SK-N-SH (cell line): ENCODE results near the gene KRT17. TPM values are rescaled to one million over a fixed set of nuclear protein-coding genes. Genes with fewer than 3 reads are reported as not detected.

Experiments used
- CTCF ChIA-PET: fragments of 300-600, 350-600 bp; formaldehyde crosslinking; extraction: SDS; loops from one replicate; lab custom pipeline; 2021; lab: Yijun Ruan, JAX
- POLR2A ChIA-PET: fragments of 350-600 bp; sonication (Branson Sonifier 250); formaldehyde crosslinking; extraction: SDS; loops from one replicate; lab custom pipeline; 2020; ENCODE audit warnings: antibody characterized with exemption, inconsistent platforms; lab: Yijun Ruan, JAX
- DNase-seq: peaks from one replicate; pipeline ENCODE4 v3.0.0; 2012
- H2AFZ ChIP-seq: fragments of 200-600 bp; sonication (generic); 2 replicates; pipeline ENCODE4 v1.8.1; 2016; ENCODE audit warnings: antibody characterized with exemption, mild to moderate bottlenecking, low read depth
- H3F3A ChIP-seq: fragments of 200-600 bp; sonication (generic); replicated peaks from 2 replicates; pipeline ENCODE3; 2016; ENCODE audit warnings: antibody characterized with exemption, mild to moderate bottlenecking; ENCODE audit not compliant: insufficient read depth
- H3K27ac ChIP-seq, 2 experiments: fragments of 200-500 bp in 1 of 2; fragments of 200-600 bp in 1 of 2; sonication (Bioruptor generic) in 1 of 2; sonication (generic), shearing (Covaris generic) in 1 of 2; 2 replicates each; pipeline versions ENCODE4 v1.5.1 to v1.6.1; 2014 to 2016; ENCODE audit warnings: low read depth in 2 of 2, inconsistent platforms in 1 of 2, low read length in 1 of 2, mild to moderate bottlenecking in 1 of 2, mixed read lengths in 1 of 2
- H3K27me3 ChIP-seq: fragments of 200-600 bp; sonication (generic), shearing (Covaris generic); 2 replicates; pipeline ENCODE4 v1.6.1; 2016; ENCODE audit warnings: mixed run types; ENCODE audit not compliant: insufficient read depth
- H3K36me3 ChIP-seq, 2 experiments: fragments of 200-500 bp in 1 of 2; fragments of 200-600 bp in 1 of 2; sonication (Bioruptor generic) in 1 of 2; sonication (generic) in 1 of 2; replicated peaks in 1 of 2; 2 replicates each; pipeline versions ENCODE3 to v1.5.1; 2014 to 2016; ENCODE audit warnings: low read length in 1 of 2, mild to moderate bottlenecking in 1 of 2; ENCODE audit not compliant: insufficient read depth in 2 of 2, control insufficient read depth in 1 of 2
- H3K4me1 ChIP-seq, 2 experiments: fragments of 200-500 bp in 1 of 2; fragments of 200-600 bp in 1 of 2; sonication (Bioruptor generic) in 1 of 2; sonication (generic), shearing (Covaris generic) in 1 of 2; 2 replicates each; pipeline versions ENCODE4 v1.5.1 to v1.6.1; 2014 to 2016; ENCODE audit warnings: low read depth in 1 of 2, low read length in 1 of 2, mixed run types in 1 of 2; ENCODE audit not compliant: insufficient read depth in 2 of 2, control insufficient read depth in 1 of 2
- H3K4me2 ChIP-seq: fragments of 200-600 bp; sonication (generic), shearing (Covaris generic); 2 replicates; pipeline ENCODE4 v1.6.1; 2017; ENCODE audit warnings: mixed run types
- H3K4me3 ChIP-seq, 2 experiments: fragments of 200-500 bp in 1 of 2; fragments of 200-600 bp in 1 of 2; sonication (Bioruptor generic) in 1 of 2; sonication (generic), shearing (Covaris generic) in 1 of 2; 2 replicates each; pipeline versions ENCODE4 v1.5.1 to v1.8.1; 2014 to 2016; ENCODE audit warnings: low read depth in 2 of 2, inconsistent platforms in 1 of 2, low read length in 1 of 2, mild to moderate bottlenecking in 1 of 2, mixed read lengths in 1 of 2, moderate library complexity in 1 of 2
- H3K79me2 ChIP-seq: fragments of 200-600 bp; sonication (generic); 2 replicates; pipeline ENCODE4 v1.8.1; 2017; ENCODE audit warnings: mild to moderate bottlenecking; ENCODE audit not compliant: insufficient read depth
- H3K9ac ChIP-seq: fragments of 200-600 bp; sonication (generic); 2 replicates; pipeline ENCODE4 v1.6.1; 2017; ENCODE audit warnings: mixed run types
- H3K9me2 ChIP-seq: fragments of 200-600 bp; sonication (generic); 2 replicates; pipeline ENCODE4 v1.6.1; 2017; ENCODE audit warnings: mixed run types
- H3K9me3 ChIP-seq: fragments of 200-600 bp; sonication (generic); 2 replicates; pipeline ENCODE4 v1.6.1; 2017; ENCODE audit warnings: mixed run types, mild to moderate bottlenecking, moderate library complexity
- H4K20me1 ChIP-seq: fragments of 200-600 bp; sonication (generic); 2 replicates; pipeline ENCODE4 v1.6.1; 2017; ENCODE audit warnings: mild to moderate bottlenecking, mixed run types; ENCODE audit not compliant: insufficient read depth
- EP300 ChIP-seq, 2 experiments: IDR thresholded peaks; 2 replicates each; pipeline versions ENCODE4 v1.4.0 to v1.6.1; 2012; ENCODE audit warnings: borderline replicate concordance in 1 of 2, low read depth in 1 of 2, low read length in 1 of 2
- FOXJ3 ChIP-seq: sonication (generic); formaldehyde crosslinking; IDR thresholded peaks from 2 replicates; pipeline ENCODE4 v1.5.1; 2020; ENCODE audit warnings: mild to moderate bottlenecking, missing genetic modification reagents
- FOXM1 ChIP-seq: IDR thresholded peaks from 2 replicates; pipeline ENCODE4 v1.4.0; 2012; ENCODE audit warnings: low read depth, mild to moderate bottlenecking
- GABPA ChIP-seq: IDR thresholded peaks from 2 replicates; pipeline ENCODE4 v1.4.0; 2012; ENCODE audit warnings: low read depth, mild to moderate bottlenecking
- GATA2 ChIP-seq: sonication (generic); formaldehyde crosslinking; IDR thresholded peaks from 2 replicates; pipeline ENCODE4 v1.5.0; 2020; ENCODE audit warnings: mild to moderate bottlenecking, missing genetic modification reagents
- IRF3 ChIP-seq: fragments of 150-350 bp; IDR thresholded peaks from 2 replicates; pipeline ENCODE4 v1.6.1; 2016; ENCODE audit warnings: mild to moderate bottlenecking, low read depth, low read length
- POLR2AphosphoS5 ChIP-seq: IDR thresholded peaks from 2 replicates; pipeline ENCODE4 v1.6.1; 2012; ENCODE audit warnings: low read depth, low read length
- RAD21 ChIP-seq: IDR thresholded peaks from 2 replicates; pipeline ENCODE4 v1.6.1; 2012; ENCODE audit warnings: mild to moderate bottlenecking, low read length
- RCOR1 ChIP-seq: fragments of 150-350 bp; IDR thresholded peaks from 2 replicates; pipeline ENCODE4 v1.6.1; 2017; ENCODE audit warnings: antibody characterized with exemption, low read length
- TAF1 ChIP-seq: IDR thresholded peaks from 2 replicates; pipeline ENCODE4 v1.6.1; 2012; ENCODE audit warnings: low read depth, mild to moderate bottlenecking, low read length, moderate library complexity, borderline replicate concordance
- TCF12 ChIP-seq: IDR thresholded peaks from 2 replicates; pipeline ENCODE4 v1.4.0; 2012
- TEAD4 ChIP-seq: IDR thresholded peaks from 2 replicates; pipeline ENCODE4 v1.4.0; 2012; ENCODE audit warnings: mild to moderate bottlenecking, borderline replicate concordance; ENCODE audit not compliant: insufficient read depth
- WGBS: methylation state at CpG from one replicate; pipeline ENCODE4 v1.1.6; 2017; ENCODE audit warnings: low lambda C conversion rate; 5-methylcytosine and 5-hydroxymethylcytosine counted together
- polyA plus RNA-seq, 3 experiments: library from polyadenylated mRNA; depleted of rRNA; stranded (reverse); fragments of >200 nt; gene quantifications; 2 replicates each; pipeline ENCODE4 v1.2.3, GENCODE V29; 2012
- TF ChIP-seq, protein P1 (sequence below): IDR thresholded peaks from 2 replicates; pipeline ENCODE4 v1.4.0; 2012; ENCODE audit warnings: low read depth, borderline replicate concordance
- TF ChIP-seq, protein P2 (sequence below): fragments of 150-350 bp; IDR thresholded peaks from 2 replicates; pipeline ENCODE4 v1.6.1; 2017; ENCODE audit warnings: antibody characterized with exemption, low read length, low read depth, borderline replicate concordance
- TF ChIP-seq, protein P3 (sequence below): IDR thresholded peaks from 2 replicates; pipeline ENCODE4 v1.4.0; 2012; ENCODE audit warnings: low read depth

The KRT17 gene
- polyA plus RNA-seq, 1 of the 3 experiments (the other 2 are of a cell fraction), result 0.39 TPM

GRCh38 chr17:41589301-41589700 lies 35.1 kb downstream of the KRT17 start:
- Histone ChIP-seq H3K4me3 (no peak overlapping the region), H4K20me1 (no peaks in the 10 kb centered on the region), H2AFZ (no peak overlapping the region), H3K9me3 (no peaks in the 10 kb centered on the region), H3K27ac (no peak overlapping the region), H3F3A (no peaks in the 10 kb centered on the region), H3K4me1 (no peaks in the 10 kb centered on the region), H3K79me2 (no peaks in the 10 kb centered on the region), H3K4me2 (no peak overlapping the region), H3K36me3 (no peaks in the 10 kb centered on the region), H3K9me2 (no peaks in the 10 kb centered on the region), H3K9ac (no peak overlapping the region)
- WGBS, result 36% methylated on average over 2 of the region's 3 CpGs
- DNase-seq, result no peak
- ChIA-PET CTCF (interaction anchor here (1.0 to 2.7 kb wide), 2 partner anchors 10 to 74 kb away, joined by 3 to 10 read pairs; no protein-coding TSS in a partner anchor), POLR2A (no interaction called here)
- TF ChIP-seq POLR2AphosphoS5, result no peak
- TF ChIP-seq FOXJ3 (CRISPR knock-in tag), result no peak
- TF ChIP-seq GATA2 (CRISPR knock-in tag), result no peak
- no peak for TF ChIP-seq TAF1
- TF ChIP-seq GABPA, result no peak
- TF ChIP-seq EP300 (IDR thresholded peaks at IDR 0.05; ENCODE audit: borderline replicate concordance in 1 of 2, low read depth in 1 of 2, low read length in 1 of 2), result no peak
- no peak for TF ChIP-seq RCOR1
- TF ChIP-seq, protein P1, sequence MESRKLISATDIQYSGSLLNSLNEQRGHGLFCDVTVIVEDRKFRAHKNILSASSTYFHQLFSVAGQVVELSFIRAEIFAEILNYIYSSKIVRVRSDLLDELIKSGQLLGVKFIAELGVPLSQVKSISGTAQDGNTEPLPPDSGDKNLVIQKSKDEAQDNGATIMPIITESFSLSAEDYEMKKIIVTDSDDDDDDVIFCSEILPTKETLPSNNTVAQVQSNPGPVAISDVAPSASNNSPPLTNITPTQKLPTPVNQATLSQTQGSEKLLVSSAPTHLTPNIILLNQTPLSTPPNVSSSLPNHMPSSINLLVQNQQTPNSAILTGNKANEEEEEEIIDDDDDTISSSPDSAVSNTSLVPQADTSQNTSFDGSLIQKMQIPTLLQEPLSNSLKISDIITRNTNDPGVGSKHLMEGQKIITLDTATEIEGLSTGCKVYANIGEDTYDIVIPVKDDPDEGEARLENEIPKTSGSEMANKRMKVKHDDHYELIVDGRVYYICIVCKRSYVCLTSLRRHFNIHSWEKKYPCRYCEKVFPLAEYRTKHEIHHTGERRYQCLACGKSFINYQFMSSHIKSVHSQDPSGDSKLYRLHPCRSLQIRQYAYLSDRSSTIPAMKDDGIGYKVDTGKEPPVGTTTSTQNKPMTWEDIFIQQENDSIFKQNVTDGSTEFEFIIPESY, result no peak
- TF ChIP-seq TCF12, result no peak
- no peak for TF ChIP-seq TEAD4
- TF ChIP-seq, protein P2, sequence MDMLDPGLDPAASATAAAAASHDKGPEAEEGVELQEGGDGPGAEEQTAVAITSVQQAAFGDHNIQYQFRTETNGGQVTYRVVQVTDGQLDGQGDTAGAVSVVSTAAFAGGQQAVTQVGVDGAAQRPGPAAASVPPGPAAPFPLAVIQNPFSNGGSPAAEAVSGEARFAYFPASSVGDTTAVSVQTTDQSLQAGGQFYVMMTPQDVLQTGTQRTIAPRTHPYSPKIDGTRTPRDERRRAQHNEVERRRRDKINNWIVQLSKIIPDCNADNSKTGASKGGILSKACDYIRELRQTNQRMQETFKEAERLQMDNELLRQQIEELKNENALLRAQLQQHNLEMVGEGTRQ, result no peak
- TF ChIP-seq IRF3, result no peak
- no peak for TF ChIP-seq RAD21
- TF ChIP-seq, protein P3, sequence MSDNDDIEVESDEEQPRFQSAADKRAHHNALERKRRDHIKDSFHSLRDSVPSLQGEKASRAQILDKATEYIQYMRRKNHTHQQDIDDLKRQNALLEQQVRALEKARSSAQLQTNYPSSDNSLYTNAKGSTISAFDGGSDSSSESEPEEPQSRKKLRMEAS, result no peak
- TF ChIP-seq FOXM1, result no peak
- TF ChIP-seq, all 33 proteins: peak for 0
- peaks cover 29% of the 10 kb centered on the region for H3K27me3 ChIP-seq
